ENCODE results near the gene EMP1. TPM values are rescaled to one million over a fixed set of nuclear protein-coding genes. Genes with fewer than 3 reads are reported as not detected.
A peak's percentile ranks its signal among the peaks of the same experiment; 100 is the strongest.

Gene EMP1
- total and polyA plus RNA-seq, 2 of the 13 experiments (the other 11 are each of a cell fraction or from before 2014, with no cell fraction given): 0.13 to 0.61 TPM

DNA sequence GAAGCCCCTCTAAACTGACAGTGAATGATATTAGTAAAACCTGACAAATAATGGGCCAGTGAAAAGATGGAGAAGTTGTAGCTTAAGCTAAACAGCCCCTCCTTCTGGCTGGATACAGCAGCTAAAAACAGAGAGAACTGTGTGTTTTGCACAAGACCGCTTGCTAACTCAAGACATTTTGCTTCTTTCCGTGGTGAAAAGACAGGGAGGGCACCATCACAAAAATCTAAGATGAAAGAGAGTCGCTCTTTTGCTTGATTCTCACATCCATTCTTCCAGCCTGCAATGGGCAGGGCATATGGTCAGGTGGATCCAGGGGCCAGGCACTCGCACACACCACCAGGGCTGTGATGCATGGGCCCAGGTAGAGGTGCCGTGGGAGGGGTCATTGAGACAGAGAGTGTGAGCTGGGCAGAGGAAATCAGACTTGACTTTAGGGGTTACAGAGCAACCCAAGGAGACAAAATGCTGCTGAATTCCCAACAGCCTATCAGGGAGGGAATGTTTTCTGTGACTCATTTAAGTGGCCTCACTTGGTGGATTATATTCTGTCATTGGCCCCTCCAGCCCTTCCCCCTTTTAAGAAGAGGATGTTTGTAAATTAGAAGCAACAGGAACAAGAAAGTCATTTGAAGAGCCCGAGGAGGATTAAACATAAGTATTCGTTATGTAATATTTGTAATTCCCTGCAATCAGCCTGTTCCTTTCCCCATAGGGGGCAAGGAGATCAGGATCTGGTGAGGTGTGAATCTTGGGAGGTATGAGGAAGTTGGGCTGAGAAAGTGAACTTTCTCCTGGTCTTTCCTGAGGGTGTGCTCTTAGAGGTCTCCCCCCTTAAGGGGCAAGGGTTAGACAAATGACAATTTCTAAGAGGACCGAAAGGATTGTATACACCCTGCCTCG, 12.3 kb downstream of the EMP1 start:
- no peaks in the 10 kb centered on the region for H3K9me3 ChIP-seq (ENCODE audit: low read length)
- no peak for DNase-seq (ENCODE audit: low spot score)
- ATAC-seq: peak; percentile 46; the same call in 2 of the 3 replicates
- in situ Hi-C loops (cut with HindIII; ENCODE audit: extremely low pct_ligation_motif_present, low pct_unique_long_range_greater_than_20kb): loop anchor here (25.0 kb wide), 1 partner anchor 421 kb away; the partner anchor contains the start of gene APOLD1
- no TSS peak for BruUV-seq (replicated peaks)
- H3K79me2 ChIP-seq (ENCODE audit: insufficient read depth, low read length): no peaks in the 10 kb centered on the region
- CTCF ChIA-PET (ENCODE audit: low intra/inter-chr PET ratio, low total read pairs): interaction anchor here (1.1 kb wide), 1 partner anchor 293 kb away, joined by 5 read pairs; no protein-coding TSS in a partner anchor
- no peaks in the 10 kb centered on the region for H4K20me1 ChIP-seq (ENCODE audit: insufficient read depth, low read length)
- no peak overlapping the region for H3K9ac ChIP-seq (ENCODE audit: insufficient read depth, low read depth, low read length)
- POLR2A ChIA-PET: no interaction called here
- TF ChIP-seq PHF5A (CRISPR knock-in tag; IDR thresholded peaks at IDR 0.05; ENCODE audit: low read depth, unreplicated experiment): no peak
- peak; percentile 45 for TF ChIP-seq CTCF (CRISPR knock-in tag; IDR thresholded peaks at IDR 0.05)
- TF ChIP-seq SMC3 (IDR thresholded peaks at IDR 0.05; ENCODE audit: low read length): peak; percentile 61
- no peak for TF ChIP-seq ZNF232 (CRISPR knock-in tag; IDR thresholded peaks at IDR 0.05; ENCODE audit: borderline replicate concordance)
- TF ChIP-seq STAG1 (CRISPR knock-in tag; IDR thresholded peaks at IDR 0.05): peak; percentile 54
- TF ChIP-seq ZNF776 (CRISPR knock-in tag; IDR thresholded peaks at IDR 0.05): no peak
- H3K27me3 ChIP-seq (ENCODE audit: control insufficient read depth in 1 of 2, insufficient read depth in 2 of 2, low read length in 2 of 2): peaks cover 0 to 33% of the 10 kb centered on the region in 2 experiments; a peak in 2 of 5 replicates
- H3K4me3 ChIP-seq (replicated peaks in 1 of 3; ENCODE audit: insufficient read depth in 1 of 3, low read depth in 2 of 3, low read length in 3 of 3): no peak overlapping the region
- 17% methylated on average over 8 of the region's 9 CpGs for WGBS (ENCODE audit: low lambda C conversion rate)
- H3K4me1 ChIP-seq (ENCODE audit: insufficient read depth, low read length): peaks cover 7% of the 10 kb centered on the region
- no peak for FAIRE-seq
- intact Hi-C loops (cut with micrococcal nuclease; ENCODE audit: unreplicated experiment): loop anchor here (1.0 kb wide), 1 partner anchor 184 kb away; no protein-coding TSS in a partner anchor
- H3K27ac ChIP-seq (ENCODE audit: extremely low read length, insufficient read depth, low read length): no peak overlapping the region
- H3K4me2 ChIP-seq (ENCODE audit: low read depth, low read length): no peak overlapping the region
- no peak overlapping the region for H2AFZ ChIP-seq (ENCODE audit: low read length)
- H3K36me3 ChIP-seq (replicated peaks in 1 of 2; ENCODE audit: control insufficient read depth in 1 of 2, insufficient read depth in 2 of 2, low read length in 2 of 2): no peaks in the 10 kb centered on the region

Data from HepG2 (cell line).